Activated naive CD8-positive, alpha-beta T cell treated with anti-CD3 and anti-CD28 coated beads, Interleukin-2, amount 50 U/mL, for 24 hours (primary cell): ENCODE measurements around the gene NCAPG.
"Not testable (repeated sequence)": the region's sequence is repeated elsewhere in the genome, so short reads cannot be mapped to it uniquely, and the experiment has no call there.

Source experiments
- ATAC-seq: fragments of 150-1000 bp; cut with Tn5 transposase; one replicate; pipeline ENCODE4 v1.10.0; 2021
- DNase-seq: peaks from one replicate; pipeline ENCODE4 v3.0.0; 2021
- H3K27ac Mint-ChIP-seq: one replicate; pipeline ENCODE4 v1.8.0; 2021; ENCODE audit warnings: mild to moderate bottlenecking, mixed read lengths
- H3K27me3 Mint-ChIP-seq: one replicate; pipeline ENCODE4 v1.8.0; 2021; ENCODE audit warnings: mixed read lengths
- H3K36me3 Mint-ChIP-seq: one replicate; pipeline ENCODE4 v1.8.0; 2021; ENCODE audit warnings: low read depth, mixed read lengths
- H3K4me1 Mint-ChIP-seq: one replicate; pipeline ENCODE4 v1.8.0; 2021; ENCODE audit warnings: mixed read lengths
- H3K4me3 Mint-ChIP-seq: one replicate; pipeline ENCODE4 v1.8.0; 2021; ENCODE audit warnings: mild to moderate bottlenecking, moderate library complexity, mixed read lengths
- H3K9me3 Mint-ChIP-seq: one replicate; pipeline ENCODE4 v1.8.0; 2021; ENCODE audit warnings: mixed read lengths

NCAPG gene

GRCh38 chr4:17817027-17817426, 6.2 kb downstream of the NCAPG start:
- ATAC-seq (peak; percentile 46), DNase-seq (no peak)
- H3K36me3 Mint-ChIP-seq: peaks cover 61% of the 10 kb centered on the region
- H3K4me1 Mint-ChIP-seq: peaks cover 19% of the 10 kb centered on the region
- no peak overlapping the region for H3K27ac Mint-ChIP-seq
- no peaks in the 10 kb centered on the region for H3K27me3 Mint-ChIP-seq
- no peak overlapping the region for H3K4me3 Mint-ChIP-seq
- H3K9me3 Mint-ChIP-seq: no peaks in the 10 kb centered on the region

DNA sequence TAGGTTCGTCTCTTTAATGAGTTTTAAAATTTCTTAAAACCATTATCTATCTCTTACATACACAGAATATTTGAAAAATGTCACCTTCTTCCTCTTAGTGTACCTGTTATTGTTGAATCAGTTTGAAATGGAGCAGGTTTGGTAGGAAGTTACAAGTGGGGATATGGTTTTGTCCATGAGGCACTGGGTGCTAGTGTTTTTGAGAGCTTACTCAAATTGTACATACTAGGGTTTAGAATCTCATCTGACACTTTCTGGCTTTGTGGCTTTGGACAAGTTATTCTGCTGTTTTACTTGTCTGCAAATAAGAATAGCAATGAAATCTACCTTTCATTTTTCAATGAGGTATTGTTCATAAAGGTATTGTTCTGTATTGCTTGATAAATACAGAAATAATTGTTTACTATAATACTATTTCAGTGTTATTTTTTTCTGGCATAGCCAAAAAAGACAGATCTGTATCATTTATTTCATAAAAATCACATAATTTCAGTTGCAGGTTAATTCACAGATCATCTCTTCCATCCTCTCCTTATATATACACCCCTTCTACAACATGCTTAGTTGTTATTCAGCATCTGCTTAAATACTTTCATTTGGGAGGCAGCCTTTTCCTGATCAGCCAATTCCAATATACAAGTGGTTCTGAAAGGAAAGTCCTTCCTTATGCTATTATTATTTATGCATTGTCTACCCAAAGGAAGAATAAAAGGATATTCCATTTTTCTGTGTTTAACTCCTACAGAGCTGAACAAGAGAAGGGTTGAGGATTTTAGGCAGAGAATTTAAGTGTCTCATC, 13.3 kb downstream of the NCAPG start:
- H3K36me3 Mint-ChIP-seq: peaks cover 68% of the 10 kb centered on the region
- no peaks in the 10 kb centered on the region for H3K9me3 Mint-ChIP-seq

DNA sequence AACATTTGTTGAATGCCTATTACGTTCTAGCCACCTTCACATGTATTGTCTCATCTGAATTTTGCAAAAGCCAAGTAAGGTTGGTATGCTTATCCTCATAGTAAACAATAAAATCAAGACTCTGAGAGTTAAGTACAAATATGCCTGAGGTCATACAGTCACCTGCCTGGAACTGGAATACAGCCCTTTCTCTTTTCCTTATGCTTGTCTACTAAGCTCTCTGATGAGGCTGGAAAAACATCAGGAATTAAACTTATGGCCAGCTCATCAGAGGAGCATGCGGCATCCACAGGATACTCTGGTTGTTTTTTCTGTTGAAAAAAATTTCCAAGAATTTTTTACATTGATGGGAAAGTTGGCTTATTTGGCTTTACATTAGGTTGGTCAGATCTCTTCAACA, 35.5 kb downstream of the NCAPG start:
- Mint-ChIP-seq H3K27me3 (no peaks in the 10 kb centered on the region), H3K27ac (no peak overlapping the region), H3K36me3 (peaks cover 41% of the 10 kb centered on the region), H3K4me3 (no peak overlapping the region), H3K4me1 (no peaks in the 10 kb centered on the region), H3K9me3 (no peaks in the 10 kb centered on the region)
- no peak for DNase-seq
- ATAC-seq: no peak

More for the DNA sequence above, 13.3 kb downstream of the NCAPG start:
- DNase-seq (no peak), ATAC-seq (no peak)
- H3K4me3 Mint-ChIP-seq: no peak overlapping the region
- no peak overlapping the region for H3K27ac Mint-ChIP-seq
- H3K4me1 Mint-ChIP-seq: peaks cover 4% of the 10 kb centered on the region
- H3K27me3 Mint-ChIP-seq: no peaks in the 10 kb centered on the region

DNA sequence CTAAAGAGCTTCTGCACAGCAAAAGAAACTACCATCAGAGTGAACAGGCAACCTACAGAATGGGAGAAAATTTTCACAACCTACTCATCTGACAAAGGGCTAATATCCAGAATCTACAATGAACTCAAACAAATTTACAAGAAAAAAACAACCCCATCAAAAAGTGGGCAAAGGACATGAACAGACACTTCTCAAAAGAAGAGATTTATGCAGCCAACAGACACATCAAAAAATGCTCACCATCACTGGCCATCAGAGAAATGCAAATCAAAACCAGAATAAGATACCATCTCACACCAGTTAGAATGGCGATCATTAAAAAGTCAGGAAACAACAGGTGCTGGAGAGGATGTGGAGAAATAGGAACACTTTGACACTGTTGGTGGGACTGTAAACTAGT, 39.5 kb downstream of the NCAPG start:
- not testable (repeated sequence) for H3K27me3 Mint-ChIP-seq, ATAC-seq, DNase-seq, H3K4me1 Mint-ChIP-seq, H3K36me3 Mint-ChIP-seq, H3K27ac Mint-ChIP-seq, H3K4me3 Mint-ChIP-seq, H3K9me3 Mint-ChIP-seq

DNA sequence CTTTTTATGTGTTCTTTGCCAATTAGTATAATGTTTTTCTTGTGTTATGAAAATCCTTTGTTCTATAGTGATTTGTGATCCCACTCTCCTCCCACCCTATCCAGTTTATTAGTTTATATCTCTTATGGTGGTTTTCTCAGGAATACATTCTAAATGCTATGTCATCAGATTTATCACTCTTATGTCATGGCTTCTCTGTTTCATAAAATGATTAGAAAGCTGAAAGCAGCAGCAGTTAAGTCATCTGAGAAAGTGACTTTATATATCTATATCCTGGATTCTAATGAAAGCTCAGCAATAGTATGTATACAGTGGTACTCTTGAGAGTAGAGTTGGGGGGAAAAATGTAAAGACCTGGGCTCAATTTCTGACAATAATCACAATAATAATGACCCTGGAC, 41.2 kb downstream of the NCAPG start:
- no peaks in the 10 kb centered on the region for H3K27me3 Mint-ChIP-seq
- no peak overlapping the region for H3K4me3 Mint-ChIP-seq
- no peaks in the 10 kb centered on the region for H3K9me3 Mint-ChIP-seq
- no peaks in the 10 kb centered on the region for H3K4me1 Mint-ChIP-seq
- ATAC-seq (no peak), DNase-seq (no peak)
- H3K27ac Mint-ChIP-seq: no peak overlapping the region
- peaks cover 2% of the 10 kb centered on the region for H3K36me3 Mint-ChIP-seq

DNA sequence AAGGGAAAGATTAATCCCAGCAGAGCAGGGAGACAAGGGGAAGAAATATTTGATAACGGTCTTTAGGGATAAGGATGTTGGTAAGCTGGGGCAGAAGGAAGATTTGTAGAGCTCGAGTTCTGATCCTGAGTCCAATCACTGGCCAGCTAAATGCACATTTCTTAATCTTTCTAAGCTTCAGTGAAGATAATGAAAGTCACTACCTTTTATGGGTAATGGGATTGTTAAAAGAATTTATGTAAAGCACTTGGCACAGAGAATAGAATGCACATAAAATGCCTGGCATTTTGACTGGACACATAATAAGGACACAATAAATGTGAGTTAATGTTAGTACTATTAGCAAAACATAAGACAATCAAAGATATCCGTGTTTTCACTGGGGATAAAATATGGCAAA, 43.3 kb downstream of the NCAPG start:
- ATAC-seq (no peak), DNase-seq (no peak)
- H3K27me3 Mint-ChIP-seq: no peaks in the 10 kb centered on the region
- H3K27ac Mint-ChIP-seq: no peak overlapping the region
- H3K4me1 Mint-ChIP-seq: no peaks in the 10 kb centered on the region
- peaks cover 6% of the 10 kb centered on the region for H3K36me3 Mint-ChIP-seq
- peaks cover 4% of the 10 kb centered on the region for H3K9me3 Mint-ChIP-seq
- no peak overlapping the region for H3K4me3 Mint-ChIP-seq

DNA sequence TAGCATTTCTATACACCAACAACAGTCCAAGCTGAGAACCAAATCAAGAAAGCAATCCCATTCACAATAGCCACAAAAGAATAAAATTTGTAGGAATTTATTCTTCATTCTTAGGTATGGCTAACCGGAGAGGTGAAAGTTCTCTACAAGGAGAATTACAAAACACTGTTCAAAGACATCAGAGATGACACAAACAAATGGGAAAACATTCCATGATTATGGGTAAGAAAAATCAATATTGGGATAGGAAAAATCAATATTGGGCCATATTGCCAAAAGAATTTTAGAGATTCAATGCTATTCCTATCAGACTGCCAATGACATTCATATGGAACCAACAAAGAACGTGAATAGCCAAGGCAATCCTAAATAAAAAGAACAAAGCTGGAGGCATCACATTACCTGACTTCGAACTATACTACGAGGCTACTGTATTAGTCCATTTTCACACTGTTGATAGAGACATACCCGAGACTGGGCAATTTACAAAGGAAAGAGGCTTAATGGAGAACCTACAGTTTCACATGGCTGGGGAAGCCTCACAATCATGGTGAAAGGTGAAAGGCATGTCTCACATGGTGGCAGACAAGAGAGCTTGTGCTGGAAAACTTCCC, 49.1 kb downstream of the NCAPG start:
- peaks cover 25% of the 10 kb centered on the region for H3K36me3 Mint-ChIP-seq
- no peak for DNase-seq
- peaks cover 23% of the 10 kb centered on the region for H3K9me3 Mint-ChIP-seq
- H3K4me1 Mint-ChIP-seq: no peaks in the 10 kb centered on the region
- no peak for ATAC-seq
- no peak overlapping the region for H3K4me3 Mint-ChIP-seq
- H3K27me3 Mint-ChIP-seq: no peaks in the 10 kb centered on the region
- no peak overlapping the region for H3K27ac Mint-ChIP-seq

GRCh38 chr4:17861906-17862305, 51.1 kb downstream of the NCAPG start:
- DNase-seq, H3K4me3 Mint-ChIP-seq, ATAC-seq, H3K4me1 Mint-ChIP-seq, H3K27me3 Mint-ChIP-seq, H3K27ac Mint-ChIP-seq: not testable (repeated sequence)
- H3K9me3 Mint-ChIP-seq: peaks cover 23% of the 10 kb centered on the region
- H3K36me3 Mint-ChIP-seq: peaks cover 25% of the 10 kb centered on the region

DNA sequence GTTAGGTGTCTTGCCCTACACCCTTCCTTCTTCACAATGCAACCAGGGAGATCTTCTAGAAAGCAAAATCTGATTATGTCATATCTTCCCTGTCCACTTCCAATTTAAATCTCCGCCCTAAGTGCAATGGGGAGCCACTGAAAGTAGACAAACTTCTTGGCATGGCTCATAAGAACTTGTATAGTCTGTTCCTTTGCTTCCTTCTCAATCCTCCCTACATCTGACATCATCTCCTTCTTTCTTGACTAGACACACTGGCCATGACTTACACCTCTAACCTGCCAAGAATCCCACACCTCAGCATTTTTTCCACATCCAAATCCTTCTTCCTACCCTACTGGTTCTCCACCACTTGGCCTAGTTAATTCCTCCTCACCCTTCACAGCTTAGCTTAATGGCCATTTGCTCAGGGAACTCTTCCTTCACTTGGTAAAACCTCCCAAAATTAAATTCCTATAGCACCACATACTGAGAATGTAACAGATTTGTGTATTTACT, 55.1 kb downstream of the NCAPG start:
- H3K36me3 Mint-ChIP-seq: peaks cover 19% of the 10 kb centered on the region
- no peak overlapping the region for H3K4me3 Mint-ChIP-seq
- H3K27ac Mint-ChIP-seq: no peak overlapping the region
- ATAC-seq (no peak), DNase-seq (no peak)
- H3K9me3 Mint-ChIP-seq: peaks cover 14% of the 10 kb centered on the region
- H3K4me1 Mint-ChIP-seq: no peaks in the 10 kb centered on the region
- no peaks in the 10 kb centered on the region for H3K27me3 Mint-ChIP-seq

DNA sequence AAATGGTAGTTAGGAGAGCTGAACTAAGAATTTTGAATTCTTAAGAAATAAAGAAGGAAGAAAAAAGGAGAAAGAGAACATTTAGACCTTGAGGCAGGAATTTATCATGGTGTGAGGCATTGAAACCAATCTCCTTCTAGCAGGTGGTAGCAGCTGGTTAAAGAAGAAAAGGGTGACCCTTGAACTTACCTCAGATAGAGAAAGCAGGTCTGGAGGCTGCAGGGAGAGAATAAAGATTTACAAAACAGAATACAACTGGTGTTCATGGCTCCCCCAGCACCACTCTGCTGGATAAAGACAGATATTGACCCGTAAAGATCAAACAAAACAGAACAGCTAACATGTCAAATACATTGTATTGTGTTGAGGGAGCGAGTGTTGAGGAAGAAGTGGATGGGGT, 56.0 kb downstream of the NCAPG start:
- Mint-ChIP-seq H3K36me3 (peaks cover 15% of the 10 kb centered on the region), H3K4me1 (no peaks in the 10 kb centered on the region), H3K27me3 (no peaks in the 10 kb centered on the region), H3K27ac (no peak overlapping the region), H3K9me3 (peaks cover 9% of the 10 kb centered on the region), H3K4me3 (no peak overlapping the region)
- ATAC-seq (no peak), DNase-seq (no peak)

DNA sequence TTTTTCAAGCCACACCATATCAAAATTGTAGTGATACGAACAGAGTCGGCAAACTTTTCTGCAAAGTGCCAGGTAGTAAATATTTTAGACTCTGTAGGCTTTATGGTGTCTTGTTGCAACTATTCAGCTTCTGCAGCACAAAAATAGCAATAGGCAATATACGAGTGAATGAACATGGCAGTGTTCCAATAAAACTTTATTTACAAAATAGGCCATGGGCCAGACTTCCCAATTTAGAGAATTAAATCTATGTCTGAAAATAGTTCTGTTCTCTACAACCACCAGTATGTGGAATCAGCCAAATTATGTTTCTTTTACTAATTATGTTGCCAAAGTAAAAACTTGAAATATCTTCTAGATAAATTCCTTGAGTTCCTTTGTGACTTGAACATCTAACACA, 56.5 kb downstream of the NCAPG start:
- no peak overlapping the region for H3K27ac Mint-ChIP-seq
- no peak overlapping the region for H3K4me3 Mint-ChIP-seq
- H3K36me3 Mint-ChIP-seq: peaks cover 12% of the 10 kb centered on the region
- peaks cover 5% of the 10 kb centered on the region for H3K9me3 Mint-ChIP-seq
- H3K4me1 Mint-ChIP-seq: no peaks in the 10 kb centered on the region
- no peak for ATAC-seq
- H3K27me3 Mint-ChIP-seq: no peaks in the 10 kb centered on the region
- no peak for DNase-seq

DNA sequence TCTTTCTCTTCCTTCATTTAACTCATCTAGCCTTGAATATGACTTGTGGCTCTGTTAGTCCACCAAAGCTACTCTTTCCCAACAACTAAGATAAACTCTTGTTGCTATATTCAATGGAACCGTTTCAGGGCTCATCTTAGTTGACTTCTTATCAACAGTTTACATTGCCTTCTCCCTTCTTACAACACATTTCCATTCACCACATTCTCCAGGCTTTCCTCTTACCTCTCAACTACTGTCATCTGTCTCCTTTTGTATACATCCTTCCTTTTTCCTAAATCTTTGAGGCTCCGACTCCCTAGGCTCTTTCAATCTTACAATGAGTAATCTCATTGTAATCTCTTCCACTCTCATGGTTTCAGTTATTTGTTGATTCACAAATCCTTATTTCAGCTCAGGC, 58.5 kb downstream of the NCAPG start:
- Mint-ChIP-seq H3K4me3 (no peak overlapping the region), H3K36me3 (no peaks in the 10 kb centered on the region), H3K27ac (no peak overlapping the region), H3K4me1 (no peaks in the 10 kb centered on the region), H3K27me3 (no peaks in the 10 kb centered on the region), H3K9me3 (no peaks in the 10 kb centered on the region)
- DNase-seq (no peak), ATAC-seq (no peak)

DNA sequence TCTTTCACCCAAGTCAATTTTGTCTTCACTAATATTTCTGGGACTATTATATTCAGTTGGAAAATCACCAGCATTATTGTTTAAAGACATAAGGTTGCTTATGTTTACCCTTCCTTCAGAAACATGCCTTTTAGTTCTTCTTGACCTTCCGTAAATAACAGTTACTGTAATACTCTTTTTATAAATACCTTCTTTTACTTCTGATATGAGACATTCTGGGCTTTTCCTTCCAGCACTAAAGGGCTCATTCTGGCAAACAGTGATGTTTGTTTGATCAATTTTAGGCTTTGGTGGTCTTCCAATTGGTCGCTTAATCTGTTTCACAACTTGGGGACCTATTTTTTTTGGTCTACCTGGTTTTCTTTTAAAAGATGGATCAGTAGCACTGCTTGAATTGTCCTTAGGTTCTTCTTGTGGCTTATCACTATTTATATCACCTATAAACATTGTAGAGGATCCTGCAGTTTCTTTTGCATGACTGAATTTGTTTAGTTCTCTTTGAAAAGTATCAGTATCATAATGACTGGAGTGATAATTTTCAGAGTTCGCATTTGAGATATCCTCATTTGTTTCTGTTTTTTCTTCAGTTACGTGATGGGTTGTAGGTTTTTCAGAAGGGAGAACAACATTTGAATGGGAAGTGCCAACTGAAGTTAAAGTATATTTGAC, 64.8 kb downstream of the NCAPG start:
- Mint-ChIP-seq H3K9me3 (peaks cover 7% of the 10 kb centered on the region), H3K4me3 (no peak overlapping the region), H3K36me3 (peaks cover 6% of the 10 kb centered on the region), H3K4me1 (no peaks in the 10 kb centered on the region), H3K27me3 (no peaks in the 10 kb centered on the region), H3K27ac (no peak overlapping the region)
- ATAC-seq (no peak), DNase-seq (no peak)

- no peak overlapping the region for H3K4me3 Mint-ChIP-seq
- no peak for ATAC-seq
- H3K36me3 Mint-ChIP-seq: peaks cover 6% of the 10 kb centered on the region
- peaks cover 7% of the 10 kb centered on the region for H3K9me3 Mint-ChIP-seq
- H3K27me3 Mint-ChIP-seq: no peaks in the 10 kb centered on the region
- no peak for DNase-seq
- H3K27ac Mint-ChIP-seq: no peak overlapping the region
- H3K4me1 Mint-ChIP-seq: no peaks in the 10 kb centered on the region
Measured at GRCh38 chr4:17876943-17877342, 66.2 kb downstream of the NCAPG start.

- Mint-ChIP-seq H3K36me3 (peaks cover 6% of the 10 kb centered on the region), H3K27ac (no peak overlapping the region), H3K4me3 (no peak overlapping the region), H3K9me3 (peaks cover 7% of the 10 kb centered on the region), H3K4me1 (no peaks in the 10 kb centered on the region), H3K27me3 (no peaks in the 10 kb centered on the region)
- ATAC-seq (no peak), DNase-seq (no peak)
Measured at GRCh38 chr4:17877661-17878060, 66.9 kb downstream of the NCAPG start.
